BJ (cell line): ENCODE data around the gene ZNF805. TPM values are rescaled to one million over a fixed set of nuclear protein-coding genes. Genes with fewer than 3 reads are reported as not detected.

Experiments used
- CTCF ChIA-PET: fragments of 350-600 bp; formaldehyde crosslinking; extraction: SDS; loops from one replicate; lab custom pipeline; 2021; ENCODE audit warnings: antibody characterized with exemption, inconsistent platforms; lab: Yijun Ruan, JAX
- POLR2A ChIA-PET: fragments of 300-600 bp; sonication (Branson Sonifier 250); formaldehyde crosslinking; extraction: SDS; loops from one replicate; lab custom pipeline; 2021; ENCODE audit warnings: antibody characterized with exemption; lab: Charles Lee
- DNase-seq: peaks from one replicate; pipeline ENCODE4 v3.0.0-alpha.2; 2011; ENCODE audit warnings: low read depth
- H3K27me3 ChIP-seq: 2 replicates; pipeline ENCODE4 v1.6.0; 2011; ENCODE audit warnings: low read length; ENCODE audit not compliant: control insufficient read depth, insufficient read depth
- H3K36me3 ChIP-seq: 2 replicates; pipeline ENCODE4 v1.5.1; 2011; ENCODE audit warnings: low read length; ENCODE audit not compliant: control insufficient read depth, insufficient read depth
- H3K4me3 ChIP-seq: 2 replicates; pipeline ENCODE4 v1.5.1; 2011; ENCODE audit warnings: low read depth, mild to moderate bottlenecking, control low read depth, low read length
- polyA plus RNA-seq: library from polyadenylated mRNA; depleted of rRNA; stranded (reverse); fragments of >200 nt; gene quantifications from 2 replicates; pipeline ENCODE4 v1.2.3, GENCODE V29; 2011
- TF ChIP-seq, protein P1 (sequence below): IDR thresholded peaks from 2 replicates; pipeline ENCODE4 v1.5.1; 2011; ENCODE audit warnings: low read depth, mild to moderate bottlenecking, control low read depth, inconsistent platforms, low read length, moderate library complexity; ENCODE audit not compliant: insufficient read depth

Gene ZNF805
- polyA plus RNA-seq, 1 experiment: 5.1 TPM

- Histone ChIP-seq H3K4me3 (no peak overlapping the region), H3K27me3 (no peaks in the 10 kb centered on the region), H3K36me3 (peaks cover 4% of the 10 kb centered on the region; the same call in 1 of the 2 replicates)
- CTCF ChIA-PET: no interaction called here
- TF ChIP-seq, protein P1, sequence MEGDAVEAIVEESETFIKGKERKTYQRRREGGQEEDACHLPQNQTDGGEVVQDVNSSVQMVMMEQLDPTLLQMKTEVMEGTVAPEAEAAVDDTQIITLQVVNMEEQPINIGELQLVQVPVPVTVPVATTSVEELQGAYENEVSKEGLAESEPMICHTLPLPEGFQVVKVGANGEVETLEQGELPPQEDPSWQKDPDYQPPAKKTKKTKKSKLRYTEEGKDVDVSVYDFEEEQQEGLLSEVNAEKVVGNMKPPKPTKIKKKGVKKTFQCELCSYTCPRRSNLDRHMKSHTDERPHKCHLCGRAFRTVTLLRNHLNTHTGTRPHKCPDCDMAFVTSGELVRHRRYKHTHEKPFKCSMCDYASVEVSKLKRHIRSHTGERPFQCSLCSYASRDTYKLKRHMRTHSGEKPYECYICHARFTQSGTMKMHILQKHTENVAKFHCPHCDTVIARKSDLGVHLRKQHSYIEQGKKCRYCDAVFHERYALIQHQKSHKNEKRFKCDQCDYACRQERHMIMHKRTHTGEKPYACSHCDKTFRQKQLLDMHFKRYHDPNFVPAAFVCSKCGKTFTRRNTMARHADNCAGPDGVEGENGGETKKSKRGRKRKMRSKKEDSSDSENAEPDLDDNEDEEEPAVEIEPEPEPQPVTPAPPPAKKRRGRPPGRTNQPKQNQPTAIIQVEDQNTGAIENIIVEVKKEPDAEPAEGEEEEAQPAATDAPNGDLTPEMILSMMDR: no peak
- POLR2A ChIA-PET: no interaction called here
- no peak for DNase-seq
Measured at GRCh38 chr19:57263244-57263741, 22.9 kb downstream of the ZNF805 start.

GRCh38 chr19:57267291-57267690, 26.9 kb downstream of the ZNF805 start:
- CTCF ChIA-PET: interaction anchor here (0.6 kb wide), 1 partner anchor 957 kb away, joined by 3 read pairs; no protein-coding TSS in a partner anchor

DNA sequence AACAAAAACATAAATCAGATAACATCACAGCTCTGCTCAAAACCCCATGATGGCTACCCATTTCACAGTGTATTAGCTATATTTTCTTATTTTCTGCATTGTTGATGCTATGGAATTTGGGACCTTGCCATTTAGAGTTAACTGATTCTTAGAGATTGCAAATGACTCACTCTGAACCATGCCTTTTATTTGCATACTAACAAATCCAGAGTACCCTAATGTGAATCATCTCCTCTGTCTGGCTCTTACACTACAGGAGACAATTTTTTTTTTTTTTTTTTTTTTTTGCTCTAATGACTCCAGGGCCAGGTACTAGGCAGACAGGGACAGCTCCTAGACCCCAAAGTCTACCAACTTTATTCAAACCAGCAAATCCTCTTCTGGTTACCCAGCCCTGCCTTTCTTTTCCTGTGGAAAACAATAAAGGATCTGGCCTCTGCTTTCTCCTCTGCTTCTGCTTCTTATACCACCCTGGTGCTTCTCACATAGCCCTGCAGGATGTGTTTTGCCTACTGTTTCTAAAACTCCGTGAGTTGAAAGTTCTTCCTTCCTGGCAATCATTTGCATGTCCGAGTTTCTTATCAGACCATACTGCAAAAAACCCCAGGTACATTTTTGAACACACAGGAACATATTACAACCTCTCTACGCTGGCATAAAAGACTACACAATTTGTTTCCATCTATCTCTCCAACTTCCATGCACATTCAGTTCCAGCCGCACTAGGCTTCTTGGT, 29.3 kb downstream of the ZNF805 start:
- ChIA-PET CTCF (no interaction called here), POLR2A (interaction anchor here (0.5 kb wide), 1 partner anchor 9 kb away, joined by 3 read pairs; no protein-coding TSS in a partner anchor)
- Histone ChIP-seq H3K4me3 (no peak overlapping the region), H3K27me3 (no peaks in the 10 kb centered on the region), H3K36me3 (peaks cover 4% of the 10 kb centered on the region; the same call in 1 of the 2 replicates)
- TF ChIP-seq, protein P1: no peak
- DNase-seq: peak; percentile 41

More at GRCh38 chr19:57267291-57267690, 26.9 kb downstream of the ZNF805 start:
- DNase-seq: no peak
- H3K4me3 ChIP-seq: no peak overlapping the region
- TF ChIP-seq, protein P1: no peak
- H3K36me3 ChIP-seq: peaks cover 1% of the 10 kb centered on the region; the same call in 1 of the 2 replicates
- H3K27me3 ChIP-seq: no peaks in the 10 kb centered on the region
- POLR2A ChIA-PET: no interaction called here

DNA sequence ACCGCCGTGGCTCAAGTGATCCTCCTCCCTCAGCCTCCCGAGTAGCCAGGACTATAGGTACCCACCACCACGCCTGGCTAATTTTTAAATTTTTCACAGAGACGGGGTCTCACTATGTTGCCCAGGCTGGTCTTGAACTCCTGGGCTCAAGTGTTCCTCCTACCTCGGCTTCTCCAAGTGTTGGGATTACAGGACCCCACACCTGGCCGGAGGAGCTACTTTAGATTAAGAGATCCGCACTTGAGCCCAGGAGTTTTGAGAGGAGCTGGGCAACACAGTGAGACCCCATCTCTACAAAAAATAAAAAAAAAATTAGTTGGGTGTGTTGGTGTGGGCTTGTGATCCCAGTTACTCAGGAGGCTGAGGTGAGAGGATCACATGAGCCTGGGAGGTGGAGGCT, 30.8 kb downstream of the ZNF805 start:
- ChIA-PET POLR2A (no interaction called here), CTCF (no interaction called here)
- H3K4me3 ChIP-seq: no peak overlapping the region
- no peaks in the 10 kb centered on the region for H3K27me3 ChIP-seq
- H3K36me3 ChIP-seq: peaks cover 4% of the 10 kb centered on the region; the same call in 1 of the 2 replicates
- TF ChIP-seq, protein P1: no peak
- DNase-seq: no peak

GRCh38 chr19:57273014-57273413, 32.6 kb downstream of the ZNF805 start:
- ChIA-PET POLR2A (no interaction called here), CTCF (no interaction called here)
- no peaks in the 10 kb centered on the region for H3K27me3 ChIP-seq
- no peak overlapping the region for H3K4me3 ChIP-seq
- TF ChIP-seq, protein P1: no peak
- H3K36me3 ChIP-seq: peaks cover 3% of the 10 kb centered on the region; the same call in 1 of the 2 replicates
- DNase-seq: no peak
